Measurements from ENCODE around the gene RNF141.

- no peak for TF ChIP-seq SALL2 (tag by site-specific recombination; IDR thresholded peaks at IDR 0.05; ENCODE audit: borderline replicate concordance)
- TF ChIP-seq ZNF274 (IDR thresholded peaks at IDR 0.05; ENCODE audit: low read length): no peak
- TF ChIP-seq ZNF274 (tag by site-specific recombination; IDR thresholded peaks at IDR 0.05; ENCODE audit: borderline replicate concordance): no peak
- no peak for TF ChIP-seq CTCF (tag by site-specific recombination; IDR thresholded peaks at IDR 0.05)
- no peak for TF ChIP-seq ZNF423 (tag by site-specific recombination; IDR thresholded peaks at IDR 0.05)
- no peak for TF ChIP-seq ZNF544 (tag by site-specific recombination; IDR thresholded peaks at IDR 0.05)
- no peak for TF ChIP-seq ZNF747 (tag by site-specific recombination; IDR thresholded peaks at IDR 0.05)
- no peak for TF ChIP-seq ZBTB21 (tag by site-specific recombination; IDR thresholded peaks at IDR 0.05)
Observed at GRCh38 chr11:10519630-10520029, 21.4 kb downstream of the RNF141 start.
